PC-3 (cell line): Measurements from ENCODE around the gene HCAR2. TPM values are rescaled to one million over a fixed set of nuclear protein-coding genes. Genes with fewer than 3 reads are reported as not detected.

Experiments used
- ATAC-seq: fragments of 200-7000 bp; cut with Tn5 transposase; 2 replicates; pipeline ENCODE4 v1.9.1; 2020; ENCODE audit warnings: mild to moderate bottlenecking, moderate library complexity
- BruUV-seq: library from RNA; stranded (reverse); fragments of 400-500 nt; replicated peaks from 2 replicates; lab custom pipeline; 2021; lab: Mats Ljungman, UMichigan
- CTCF ChIA-PET: fragments of 300-600 bp; sonication (Branson Sonifier 250); formaldehyde crosslinking; loops from one replicate; lab custom pipeline; 2022; ENCODE audit warnings: antibody characterized with exemption; lab: Charles Lee
- POLR2A ChIA-PET: fragments of 300-600 bp; sonication (Branson Sonifier 250); formaldehyde crosslinking; loops from one replicate; lab custom pipeline; 2022; ENCODE audit warnings: antibody characterized with exemption; ENCODE audit not compliant: unreplicated experiment; lab: Charles Lee
- DNase-seq: peaks from one replicate; pipeline ENCODE4 v3.0.0-alpha.2; 2015
- H2AFZ ChIP-seq: fragments of 300-600 bp; sonication (generic); 2 replicates; pipeline ENCODE4 v1.6.0; 2016; ENCODE audit warnings: antibody characterized with exemption, low read length
- H3F3A ChIP-seq: fragments of 300-600 bp; sonication (generic); one replicate; pipeline ENCODE4 v1.6.0; 2017; ENCODE audit warnings: antibody characterized with exemption, low read length, control low read depth, mild to moderate bottlenecking; ENCODE audit not compliant: unreplicated experiment
- H3K27ac ChIP-seq: fragments of 300-600 bp; sonication (generic); 2 replicates; pipeline ENCODE4 v1.5.1; 2016; ENCODE audit warnings: mild to moderate bottlenecking, low read length
- H3K27me3 ChIP-seq: fragments of 300-600 bp; sonication (generic); 2 replicates; pipeline ENCODE4 v1.6.1; 2016; ENCODE audit warnings: low read length, mixed read lengths
- H3K36me3 ChIP-seq: fragments of 300-600 bp; sonication (generic); 2 replicates; pipeline ENCODE4 v1.6.1; 2016; ENCODE audit warnings: low read depth, mixed run types, low read length, mixed read lengths
- H3K4me1 ChIP-seq: fragments of 300-600 bp; sonication (generic); 2 replicates; pipeline ENCODE4 v1.5.1; 2016; ENCODE audit warnings: low read length; ENCODE audit not compliant: insufficient read depth
- H3K4me2 ChIP-seq: fragments of 300-600 bp; sonication (generic); 2 replicates; pipeline ENCODE4 v1.6.0; 2016; ENCODE audit warnings: low read length
- H3K4me3 ChIP-seq: fragments of 300-600 bp; sonication (generic); 2 replicates; pipeline ENCODE4 v1.5.1; 2016; ENCODE audit warnings: mild to moderate bottlenecking, low read length, mixed read lengths
- H3K79me2 ChIP-seq: fragments of 300-600 bp; sonication (generic); 2 replicates; pipeline ENCODE4 v1.6.1; 2017; ENCODE audit warnings: low read length, mixed read lengths
- H3K9ac ChIP-seq: fragments of 300-600 bp; sonication (generic); 2 replicates; pipeline ENCODE4 v1.6.0; 2016; ENCODE audit warnings: mild to moderate bottlenecking, low read length
- H3K9me2 ChIP-seq: fragments of 300-600 bp; sonication (generic); replicated peaks from 2 replicates; pipeline ENCODE4 v1.6.1; 2016; ENCODE audit warnings: mixed run types, low read length, mixed read lengths
- H3K9me3 ChIP-seq: fragments of 300-600 bp; sonication (generic); 2 replicates; pipeline ENCODE4 v1.6.1; 2016; ENCODE audit warnings: low read length, mixed read lengths
- H4K20me1 ChIP-seq: fragments of 300-600 bp; sonication (generic); 2 replicates; pipeline ENCODE4 v1.6.1; 2016; ENCODE audit warnings: low read length, mixed read lengths
- CTCF ChIP-seq: fragments of 300-600 bp; sonication (generic); conservative IDR thresholded peaks from 2 replicates; pipeline ENCODE4 v1.5.1; 2017; ENCODE audit warnings: antibody characterized with exemption, low read depth, mild to moderate bottlenecking, low read length
- EZH2 ChIP-seq: fragments of 300-600 bp; sonication (generic); IDR thresholded peaks from one replicate; pipeline ENCODE4 v1.6.1; 2017; ENCODE audit warnings: antibody characterized with exemption, mild to moderate bottlenecking, low read length; ENCODE audit not compliant: unreplicated experiment
- EZH2phosphoT487 ChIP-seq: fragments of 300-600 bp; sonication (generic); IDR thresholded peaks from 2 replicates; pipeline ENCODE4 v1.6.1; 2018; ENCODE audit warnings: mild to moderate bottlenecking, antibody characterized with exemption, low read length, borderline replicate concordance
- intact Hi-C: fragments of 100-400 bp; cut with micrococcal nuclease; formaldehyde crosslinking; loops from 2 replicates; pipeline ENCODE4 v1.9.0; 2023
- total RNA-seq: library from RNA; depleted of rRNA; stranded (reverse); fragments of >200 nt; gene quantifications from 2 replicates; pipeline ENCODE4 v1.2.3, GENCODE V29; 2014

HCAR2 gene
- total RNA-seq, 1 experiment from 2014 or later, result not detected

- ChIA-PET CTCF (no interaction called here), POLR2A (interaction anchor here (0.6 kb wide), 1 partner anchor 41 kb away, joined by 3 read pairs; no protein-coding TSS in a partner anchor)
- Histone ChIP-seq H3K27ac (peak overlapping the region; percentile 63), H3K4me1 (peaks cover 49% of the 10 kb centered on the region), H3K36me3 (no peaks in the 10 kb centered on the region), H3K9me3 (no peaks in the 10 kb centered on the region), H3K4me3 (peak overlapping the region; percentile 38), H4K20me1 (no peaks in the 10 kb centered on the region), H3K4me2 (peak overlapping the region; percentile 70), H3K9me2 (no peaks in the 10 kb centered on the region), H3K9ac (peak overlapping the region; percentile 3; the same call in 1 of the 2 replicates), H3K27me3 (no peaks in the 10 kb centered on the region), H3K79me2 (peaks cover 24% of the 10 kb centered on the region), H3F3A (no peaks in the 10 kb centered on the region), H2AFZ (peak overlapping the region; percentile 17; the same call in 1 of the 2 replicates)
- BruUV-seq, result no TSS peak
- DNase-seq (peak; percentile 92), ATAC-seq (peak; percentile 69)
- intact Hi-C loops, result loop anchor here (5.0 kb wide), 1 partner anchor 49 kb away; no protein-coding TSS in a partner anchor
- TF ChIP-seq CTCF (no peak), EZH2phosphoT487 (no peak), EZH2 (no peak)
Measured at GRCh38 chr12:122726080-122726558, 23.0 kb upstream of the HCAR2 start.

- Histone ChIP-seq H3K9me2 (no peaks in the 10 kb centered on the region), H2AFZ (peak overlapping the region; percentile 17; the same call in 1 of the 2 replicates), H3K4me3 (peak overlapping the region; percentile 38), H3K4me2 (peak overlapping the region; percentile 70), H3K9me3 (no peaks in the 10 kb centered on the region), H3K4me1 (peaks cover 44% of the 10 kb centered on the region), H3K79me2 (peaks cover 24% of the 10 kb centered on the region), H3K27me3 (no peaks in the 10 kb centered on the region), H3K9ac (peak overlapping the region; percentile 3; the same call in 1 of the 2 replicates), H3K36me3 (no peaks in the 10 kb centered on the region), H3K27ac (peak overlapping the region; percentile 63), H4K20me1 (no peaks in the 10 kb centered on the region), H3F3A (no peaks in the 10 kb centered on the region)
- TF ChIP-seq EZH2 (no peak), EZH2phosphoT487 (no peak), CTCF (no peak)
- ChIA-PET CTCF (no interaction called here), POLR2A (no interaction called here)
- no TSS peak for BruUV-seq
- no peak for DNase-seq
- ATAC-seq, result no peak
- intact Hi-C loops, result loop anchor here (5.0 kb wide), 1 partner anchor 48 kb away; no protein-coding TSS in a partner anchor
Measured at GRCh38 chr12:122725452-122726079, 22.4 kb upstream of the HCAR2 start.
